Activated T-cell treated with anti-CD3 and anti-CD28 coated beads, Interleukin-2, amount 50 U/mL, for 48 hours (primary cell): ENCODE measurements around the gene PPP4R3A.
A peak's percentile ranks its signal among the peaks of the same experiment; 100 is the strongest.
"Not testable (repeated sequence)": the region's sequence is repeated elsewhere in the genome, so short reads cannot be mapped to it uniquely, and the experiment has no call there.

Source experiments
- DNase-seq, 2 experiments: peaks; one replicate each; pipeline ENCODE4 v3.0.0-alpha.2; 2020

PPP4R3A gene

GRCh38 chr14:91429385-91429784 lies 80.7 kb downstream of the PPP4R3A start:
- DNase-seq: no peak

- not testable (repeated sequence) for DNase-seq
These were observed 81.2 kb downstream of the PPP4R3A start for GRCh38 chr14:91428931-91429330.

- not testable (repeated sequence) for DNase-seq
These were observed 84.6 kb downstream of the PPP4R3A start for GRCh38 chr14:91425531-91425944.

- no peak for DNase-seq
These were observed 85.1 kb downstream of the PPP4R3A start for GRCh38 chr14:91424813-91425530.

- DNase-seq: no peak
These were observed 89.4 kb downstream of the PPP4R3A start for GRCh38 chr14:91420686-91421085.

- DNase-seq: no peak
These were observed 90.7 kb downstream of the PPP4R3A start for GRCh38 chr14:91419451-91419850.

GRCh38 chr14:91419044-91419397 lies 91.1 kb downstream of the PPP4R3A start:
- no peak for DNase-seq

GRCh38 chr14:91418387-91419043 lies 91.6 kb downstream of the PPP4R3A start:
- peak; percentile 93 to 94 for DNase-seq

- DNase-seq: no peak
These were observed 92.1 kb downstream of the PPP4R3A start for GRCh38 chr14:91417983-91418386.

GRCh38 chr14:91417120-91417982 lies 92.8 kb downstream of the PPP4R3A start, which contains the start of gene CCDC88C:
Gene CCDC88C (minus strand): TSS chr14:91417820. CDS start chr14:91417690, 130 bp downstream.
- DNase-seq: peak; percentile 81 to 86

- DNase-seq: peak in 1 of 2 experiments; percentile 54
These were observed 93.4 kb downstream of the PPP4R3A start for GRCh38 chr14:91416744-91417119.

GRCh38 chr14:91415794-91416743 lies 94.0 kb downstream of the PPP4R3A start:
- DNase-seq: peak; percentile 77 to 80

GRCh38 chr14:91414475-91414833 lies 95.7 kb downstream of the PPP4R3A start:
- DNase-seq: no peak

GRCh38 chr14:91413547-91414474 lies 96.3 kb downstream of the PPP4R3A start:
- DNase-seq: peak in 1 of 2 experiments; percentile 57

GRCh38 chr14:91412939-91413338 lies 97.2 kb downstream of the PPP4R3A start:
- DNase-seq: peak in 1 of 2 experiments; percentile 24

- peak in 1 of 2 experiments; percentile 56 for DNase-seq
These were observed 99.2 kb downstream of the PPP4R3A start for GRCh38 chr14:91410771-91411536.

GRCh38 chr14:91409928-91410718 lies 100.0 kb downstream of the PPP4R3A start:
- peak in 1 of 2 experiments; percentile 52 for DNase-seq

- DNase-seq: not testable (repeated sequence)
These were observed 100.9 kb downstream of the PPP4R3A start for GRCh38 chr14:91409240-91409639.
